ENCODE measurements around the gene MUC13. TPM values are rescaled to one million over a fixed set of nuclear protein-coding genes. Genes with fewer than 3 reads are reported as not detected.

MUC13 gene
- total RNA-seq, 1 donor from 2014 or later = 0.18 TPM

DNA sequence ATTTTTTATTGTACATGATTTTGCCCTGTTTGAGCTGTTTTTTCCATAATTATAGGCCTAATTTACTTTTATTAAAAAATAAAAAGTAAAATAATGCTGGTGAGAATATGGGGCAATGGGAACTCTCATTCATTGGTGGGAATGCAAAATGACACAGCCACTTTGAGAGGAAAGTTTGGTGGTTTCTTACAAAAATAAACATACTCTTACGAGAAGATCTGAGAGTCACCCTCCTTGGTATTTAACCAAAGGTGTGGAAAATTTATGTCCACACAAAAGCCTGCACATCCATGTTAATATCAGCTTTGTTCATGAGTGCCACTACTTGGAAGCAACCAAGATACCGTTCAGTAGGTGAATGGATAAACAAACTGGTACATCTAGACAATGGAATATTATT lies 9.8 kb downstream of the MUC13 start:
- TF ChIP-seq CTCF (IDR thresholded peaks at IDR 0.05) = no peak
- intact Hi-C loops (cut with DNase I) = no loop called here
- no peak overlapping the region for H3K4me3 ChIP-seq
- no peaks in the 10 kb centered on the region for H3K4me1 ChIP-seq
- no peak for ATAC-seq
- no peaks in the 10 kb centered on the region for H3K36me3 ChIP-seq
- no peak overlapping the region for H3K27ac ChIP-seq
- no peaks in the 10 kb centered on the region for H3K27me3 ChIP-seq (ENCODE audit: low read depth)
- no peaks in the 10 kb centered on the region for H3K9me3 ChIP-seq
- DNase-seq = no peak

- Histone ChIP-seq H3K4me1 (no peaks in the 10 kb centered on the region), H3K36me3 (no peaks in the 10 kb centered on the region), H3K27me3 (ENCODE audit: low read depth) (no peaks in the 10 kb centered on the region), H3K9me3 (no peaks in the 10 kb centered on the region), H3K27ac (no peak overlapping the region), H3K4me3 (no peak overlapping the region)
- DNase-seq (no peak), ATAC-seq (no peak)
- intact Hi-C loops (cut with DNase I) = no loop called here
- peak; percentile 7 for TF ChIP-seq CTCF (IDR thresholded peaks at IDR 0.05)
Measured at GRCh38 chr3:124923833-124924232, 10.7 kb downstream of the MUC13 start.

- H3K4me3 ChIP-seq = no peak overlapping the region
- H3K27me3 ChIP-seq (ENCODE audit: low read depth) = no peaks in the 10 kb centered on the region
- no peaks in the 10 kb centered on the region for H3K36me3 ChIP-seq
- no peaks in the 10 kb centered on the region for H3K4me1 ChIP-seq
- DNase-seq = no peak
- H3K9me3 ChIP-seq = no peaks in the 10 kb centered on the region
- intact Hi-C loops (cut with DNase I) = no loop called here
- TF ChIP-seq CTCF (IDR thresholded peaks at IDR 0.05) = no peak
- H3K27ac ChIP-seq = no peak overlapping the region
- ATAC-seq = no peak
Measured at GRCh38 chr3:124920718-124921117, 13.8 kb downstream of the MUC13 start.

DNA sequence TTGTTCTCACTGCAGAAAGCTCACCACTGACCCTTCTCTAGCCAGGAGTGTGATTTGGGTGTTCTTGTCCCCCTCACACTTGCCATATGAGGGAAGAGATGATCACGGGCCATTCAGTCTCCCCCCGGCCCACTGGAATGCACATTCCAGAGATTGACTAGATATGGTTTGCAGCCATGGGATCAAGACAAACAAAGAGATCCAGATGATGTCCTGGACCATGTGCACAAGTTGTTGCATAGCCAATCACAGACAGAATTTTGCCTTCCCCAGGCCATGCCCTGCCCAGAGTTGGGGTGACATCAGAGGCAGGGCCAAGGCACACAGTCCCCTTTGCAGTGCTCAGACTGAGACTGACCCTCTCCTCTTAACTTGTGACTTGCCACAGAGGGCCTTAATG lies 14.8 kb downstream of the MUC13 start:
- TF ChIP-seq CTCF (IDR thresholded peaks at IDR 0.05) = no peak
- intact Hi-C loops (cut with DNase I) = no loop called here
- DNase-seq (no peak), ATAC-seq (no peak)
- Histone ChIP-seq H3K4me3 (no peak overlapping the region), H3K36me3 (no peaks in the 10 kb centered on the region), H3K27me3 (ENCODE audit: low read depth) (no peaks in the 10 kb centered on the region), H3K9me3 (no peaks in the 10 kb centered on the region), H3K4me1 (no peaks in the 10 kb centered on the region), H3K27ac (no peak overlapping the region)

- TF ChIP-seq CTCF (IDR thresholded peaks at IDR 0.05) = no peak
- no peaks in the 10 kb centered on the region for H3K27me3 ChIP-seq (ENCODE audit: low read depth)
- DNase-seq (no peak), ATAC-seq (no peak)
- no peak overlapping the region for H3K4me3 ChIP-seq
- no peaks in the 10 kb centered on the region for H3K4me1 ChIP-seq
- H3K27ac ChIP-seq = no peak overlapping the region
- intact Hi-C loops (cut with DNase I) = no loop called here
- no peaks in the 10 kb centered on the region for H3K36me3 ChIP-seq
- H3K9me3 ChIP-seq = no peaks in the 10 kb centered on the region
Measured at GRCh38 chr3:124918524-124918923, 16.0 kb downstream of the MUC13 start.

DNA sequence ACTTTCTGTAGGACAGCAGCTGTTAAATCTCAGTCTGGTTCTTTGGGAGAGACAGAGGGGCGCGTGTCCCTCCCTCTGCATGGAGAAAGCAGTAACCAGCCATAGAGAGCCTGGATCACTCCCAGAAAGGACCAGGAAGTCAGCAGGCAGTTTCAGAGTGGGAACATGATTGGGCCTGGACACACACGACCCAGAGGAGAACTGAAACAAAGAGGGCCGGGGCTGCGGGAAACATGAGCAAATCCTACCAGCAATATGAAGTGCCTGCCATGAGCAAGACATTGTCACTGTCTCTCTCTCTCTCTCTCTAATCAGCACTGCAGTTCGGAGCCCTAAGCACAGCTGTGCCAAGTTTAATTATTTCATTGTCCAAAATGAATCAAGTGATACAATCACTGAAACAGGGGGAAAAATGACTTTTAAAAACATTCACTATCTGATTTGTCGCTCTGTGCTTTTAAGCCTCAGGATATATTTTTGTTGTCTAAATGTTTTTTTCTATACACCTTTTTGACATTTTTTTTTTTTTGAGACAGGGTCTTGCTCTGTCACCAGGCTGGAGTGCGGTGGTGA lies 17.6 kb downstream of the MUC13 start:
- H3K27ac ChIP-seq = no peak overlapping the region
- no peaks in the 10 kb centered on the region for H3K4me1 ChIP-seq
- no peak for TF ChIP-seq CTCF (IDR thresholded peaks at IDR 0.05)
- H3K4me3 ChIP-seq = no peak overlapping the region
- ATAC-seq (peak in 1 of 2 donors; percentile 53), DNase-seq (no peak)
- H3K27me3 ChIP-seq (ENCODE audit: low read depth) = no peaks in the 10 kb centered on the region
- no peaks in the 10 kb centered on the region for H3K36me3 ChIP-seq
- H3K9me3 ChIP-seq = no peaks in the 10 kb centered on the region
- intact Hi-C loops (cut with DNase I) = no loop called here

Data from lower lobe of right lung (tissue), 2 donors.